AG09319 (cell line): ENCODE data around the gene EFHD1.
"Not testable (repeated sequence)": the region's sequence is repeated elsewhere in the genome, so short reads cannot be mapped to it uniquely, and the experiment has no call there.

Experiments
- DNase-seq: peaks from one replicate; pipeline ENCODE4 v3.0.0-alpha.2; 2010; ENCODE audit warnings: low read depth; ENCODE audit errors: extremely low read depth
- CTCF ChIP-seq: IDR thresholded peaks from 2 replicates; pipeline ENCODE4 v1.5.1; 2011; ENCODE audit warnings: low read depth, mild to moderate bottlenecking, inconsistent platforms, low read length, moderate library complexity

The EFHD1 gene

GRCh38 chr2:232683368-232683767 is 50.0 kb downstream of the EFHD1 start:
- no peak for TF ChIP-seq CTCF
- no peak for DNase-seq

GRCh38 chr2:232685391-232685790 is 52.0 kb downstream of the EFHD1 start:
- DNase-seq, result not testable (repeated sequence)

GRCh38 chr2:232687382-232688160 is 54.2 kb downstream of the EFHD1 start:
- no peak for DNase-seq
- no peak for TF ChIP-seq CTCF

- DNase-seq, result no peak
- TF ChIP-seq CTCF, result no peak
These were observed 54.8 kb downstream of the EFHD1 start for GRCh38 chr2:232688201-232688600.

GRCh38 chr2:232689152-232689910 is 55.9 kb downstream of the EFHD1 start:
- DNase-seq, result peak; percentile 3
- TF ChIP-seq CTCF, result no peak

- not testable (repeated sequence) for DNase-seq
These were observed 57.7 kb downstream of the EFHD1 start for GRCh38 chr2:232691117-232691516.

- TF ChIP-seq CTCF, result no peak
- DNase-seq, result no peak
These were observed 59.9 kb downstream of the EFHD1 start for GRCh38 chr2:232693344-232693743.

GRCh38 chr2:232696609-232697058 is 63.2 kb downstream of the EFHD1 start:
- TF ChIP-seq CTCF, result no peak
- no peak for DNase-seq
